HT-29 (cell line): ENCODE measurements around the gene ARMC9. TPM values are rescaled to one million over a fixed set of nuclear protein-coding genes. Genes with fewer than 3 reads are reported as not detected.
A peak's percentile ranks its signal among the peaks of the same experiment; 100 is the strongest.
"Not testable (repeated sequence)": the region's sequence is repeated elsewhere in the genome, so short reads cannot be mapped to it uniquely, and the experiment has no call there.

ENCODE experiments used
- DNase-seq: peaks from one replicate; pipeline ENCODE4 v3.0.0-alpha.2; 2015; ENCODE audit warnings: low spot score
- total RNA-seq: library from RNA; depleted of rRNA; stranded (reverse); fragments of >200 nt; shearing (Covaris generic); gene quantifications from 2 replicates; pipeline ENCODE4 v1.2.3, GENCODE V29; 2014

Gene ARMC9
- total RNA-seq, 1 experiment from 2014 or later, result 29.7 TPM

DNA sequence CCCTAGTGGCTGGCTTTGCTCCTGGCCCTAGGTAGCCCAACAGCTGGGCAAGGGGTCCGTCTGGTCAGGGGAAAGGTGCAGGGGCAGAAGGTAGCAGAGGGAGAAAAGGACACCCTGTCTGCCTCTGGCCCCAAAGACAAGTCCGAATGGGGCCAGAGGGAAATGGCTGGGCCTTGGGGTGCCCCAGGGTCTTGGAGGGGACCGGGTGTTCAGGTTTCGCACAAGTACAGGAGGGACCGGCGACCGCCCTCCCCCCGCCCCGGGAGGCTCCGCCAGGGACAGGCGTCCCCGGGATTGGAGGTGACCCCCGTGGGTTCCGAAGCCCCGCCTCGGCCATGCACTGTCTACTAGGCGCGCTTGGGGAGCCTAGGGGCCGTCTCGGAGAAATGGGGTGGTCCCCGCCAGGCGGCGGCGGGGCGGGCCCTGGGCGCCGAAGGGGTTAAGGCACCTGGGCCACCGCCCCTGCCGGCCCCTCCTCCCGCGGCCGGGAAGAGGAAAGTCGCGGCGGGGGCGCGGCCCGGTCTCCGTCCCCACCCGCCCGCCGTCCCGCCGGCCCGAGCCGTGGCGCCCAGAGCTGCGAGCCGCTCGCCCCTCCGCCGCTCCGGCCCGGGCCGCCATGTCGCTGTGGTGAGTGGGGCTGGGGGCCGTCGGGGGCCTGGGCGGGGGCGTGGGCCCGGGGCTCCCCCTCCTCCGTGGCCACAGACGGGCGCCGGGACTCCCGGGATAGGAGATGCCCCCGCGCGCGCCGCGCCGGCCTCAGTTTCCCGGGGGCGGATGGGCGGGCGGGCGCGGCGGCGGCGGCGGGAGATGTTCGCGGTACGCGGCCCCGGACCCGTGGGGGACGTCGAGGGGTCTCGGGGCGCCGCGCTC lies 197.0 kb downstream of the ARMC9 start, which contains the start of gene B3GNT7:
Gene B3GNT7, plus strand, starts transcription at position 523 of the 870 bp plus-strand sequence. Its CDS starts 94 bp downstream, at position 617.
- no peak for DNase-seq

DNA sequence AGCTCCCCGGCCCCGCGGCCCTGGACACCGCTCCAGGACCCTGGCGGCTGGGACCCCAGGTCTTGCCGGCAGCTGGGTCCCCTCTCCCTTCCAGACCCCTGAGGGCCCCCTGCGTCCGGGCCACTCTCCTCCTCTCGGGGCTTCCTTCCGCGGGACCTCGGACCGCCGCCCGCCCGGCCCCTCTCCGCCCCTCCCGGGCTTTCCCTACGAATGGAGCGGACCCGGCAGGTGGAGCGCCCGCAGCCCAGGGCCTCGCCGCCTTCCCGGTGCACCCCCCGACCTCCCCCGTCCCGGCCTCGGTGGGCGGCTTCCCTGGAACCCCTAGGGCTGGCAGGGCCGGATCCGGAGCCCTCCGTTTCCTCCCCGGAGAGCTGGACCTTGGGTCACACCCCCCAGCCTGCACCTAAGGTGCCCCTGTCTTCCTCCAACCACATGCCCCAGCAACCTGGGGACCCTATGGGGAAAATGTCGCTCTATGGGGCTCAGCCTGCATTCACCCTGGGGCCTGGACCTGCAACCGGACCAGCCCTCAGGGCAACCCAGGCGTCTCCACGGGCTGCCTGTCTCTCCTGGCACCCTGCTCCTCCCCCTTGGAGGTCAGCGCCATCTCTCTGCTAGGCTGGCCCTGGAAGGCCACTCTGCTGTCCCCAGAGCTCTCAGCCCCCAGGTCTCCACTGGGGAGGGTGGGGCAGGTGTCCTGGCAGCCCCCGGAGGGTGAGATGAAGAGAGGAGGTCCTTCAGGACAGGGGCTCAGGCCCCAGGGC lies 197.8 kb downstream of the ARMC9 start:
- DNase-seq, result no peak

DNA sequence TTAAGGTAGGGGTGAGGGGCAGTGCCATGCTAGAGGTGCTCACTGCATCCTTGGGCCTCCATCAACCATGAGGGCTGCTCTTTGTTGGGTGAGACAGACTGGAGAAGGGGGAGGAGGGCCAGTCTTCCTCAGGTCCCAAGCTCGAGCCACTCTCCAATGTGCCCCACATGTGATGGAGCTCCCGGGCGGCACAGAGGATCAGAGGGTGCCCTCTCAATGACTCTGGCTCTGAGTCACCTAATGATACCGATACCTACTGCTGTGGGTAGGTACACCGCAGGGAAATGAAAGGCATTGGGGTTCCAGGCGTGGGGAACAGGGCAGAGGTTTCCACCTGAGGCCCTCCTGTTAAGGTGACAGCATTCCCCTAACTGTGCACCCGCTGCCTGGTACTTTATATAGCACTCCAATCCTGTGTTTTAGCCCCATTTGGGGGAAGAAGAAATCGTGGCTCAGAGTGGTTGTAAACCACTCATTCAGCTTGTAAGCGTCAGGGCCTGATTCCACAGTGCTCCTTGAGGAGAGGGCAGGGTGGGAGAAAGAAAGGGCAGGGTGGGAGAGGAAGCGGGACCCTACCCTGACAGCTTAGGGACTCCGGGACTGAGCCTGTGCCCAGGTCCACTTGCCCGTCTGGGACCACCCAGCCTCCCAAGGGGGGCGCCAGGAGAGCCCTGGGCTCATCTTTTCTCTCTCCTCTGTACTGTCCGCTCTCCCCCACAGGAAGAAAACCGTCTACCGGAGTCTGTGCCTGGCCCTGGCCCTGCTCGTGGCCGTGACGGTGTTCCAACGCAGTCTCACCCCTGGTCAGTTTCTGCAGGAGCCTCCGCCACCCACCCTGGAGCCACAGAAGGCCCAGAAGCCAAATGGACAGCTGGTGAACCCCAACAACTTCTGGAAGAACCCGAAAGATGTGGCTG lies 198.8 kb downstream of the ARMC9 start:
- DNase-seq, result peak; percentile 37

DNA sequence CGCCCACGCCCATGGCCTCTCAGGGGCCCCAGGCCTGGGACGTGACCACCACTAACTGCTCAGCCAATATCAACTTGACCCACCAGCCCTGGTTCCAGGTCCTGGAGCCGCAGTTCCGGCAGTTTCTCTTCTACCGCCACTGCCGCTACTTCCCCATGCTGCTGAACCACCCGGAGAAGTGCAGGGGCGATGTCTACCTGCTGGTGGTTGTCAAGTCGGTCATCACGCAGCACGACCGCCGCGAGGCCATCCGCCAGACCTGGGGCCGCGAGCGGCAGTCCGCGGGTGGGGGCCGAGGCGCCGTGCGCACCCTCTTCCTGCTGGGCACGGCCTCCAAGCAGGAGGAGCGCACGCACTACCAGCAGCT lies 199.5 kb downstream of the ARMC9 start:
- no peak for DNase-seq

DNA sequence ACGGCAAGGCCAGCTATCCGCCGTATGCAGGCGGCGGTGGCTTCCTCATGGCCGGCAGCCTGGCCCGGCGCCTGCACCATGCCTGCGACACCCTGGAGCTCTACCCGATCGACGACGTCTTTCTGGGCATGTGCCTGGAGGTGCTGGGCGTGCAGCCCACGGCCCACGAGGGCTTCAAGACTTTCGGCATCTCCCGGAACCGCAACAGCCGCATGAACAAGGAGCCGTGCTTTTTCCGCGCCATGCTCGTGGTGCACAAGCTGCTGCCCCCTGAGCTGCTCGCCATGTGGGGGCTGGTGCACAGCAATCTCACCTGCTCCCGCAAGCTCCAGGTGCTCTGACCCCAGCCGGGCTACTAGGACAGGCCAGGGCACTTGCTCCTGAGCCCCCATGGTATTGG lies 200.2 kb downstream of the ARMC9 start:
- DNase-seq, result no peak

DNA sequence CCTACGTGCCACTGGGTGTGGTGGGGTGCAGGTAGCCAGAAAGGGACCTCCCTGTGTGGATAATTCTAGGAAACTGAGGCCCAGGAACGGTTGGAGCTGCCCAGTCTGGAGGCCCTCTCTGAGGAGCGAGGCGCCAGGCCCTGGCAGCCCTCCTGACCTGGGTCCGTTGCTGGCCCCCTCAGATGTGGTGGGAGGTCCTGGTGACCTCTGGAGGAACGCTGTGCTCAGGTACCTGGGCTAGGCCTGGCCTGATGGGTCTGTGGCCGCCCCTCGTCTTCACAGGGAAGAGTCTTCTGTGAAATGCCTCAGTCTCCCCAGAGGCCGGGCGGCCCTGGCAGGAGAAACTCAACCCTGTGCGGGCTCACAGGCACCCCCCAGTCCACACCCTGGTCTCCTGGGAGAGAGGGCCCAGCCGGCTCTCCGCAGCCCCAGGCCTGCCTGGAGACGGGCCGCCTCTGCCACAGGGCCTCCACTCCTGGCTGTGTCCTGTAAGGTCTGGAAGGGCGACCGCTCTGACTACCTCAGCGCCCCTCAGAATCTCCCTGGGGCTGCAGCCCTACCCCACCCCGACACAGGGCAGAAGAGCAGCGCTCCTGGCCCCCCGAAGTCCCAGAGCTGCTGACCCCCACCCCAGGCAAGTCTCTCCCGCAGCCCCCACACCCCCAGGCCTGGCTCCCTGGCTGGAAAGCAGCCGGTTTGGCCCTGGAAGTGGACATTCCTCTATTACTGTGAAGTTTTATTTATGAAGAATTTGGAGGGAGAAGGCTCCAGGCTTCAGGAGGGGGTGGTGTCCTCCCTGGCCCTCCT lies 200.8 kb downstream of the ARMC9 start:
- no peak for DNase-seq

DNA sequence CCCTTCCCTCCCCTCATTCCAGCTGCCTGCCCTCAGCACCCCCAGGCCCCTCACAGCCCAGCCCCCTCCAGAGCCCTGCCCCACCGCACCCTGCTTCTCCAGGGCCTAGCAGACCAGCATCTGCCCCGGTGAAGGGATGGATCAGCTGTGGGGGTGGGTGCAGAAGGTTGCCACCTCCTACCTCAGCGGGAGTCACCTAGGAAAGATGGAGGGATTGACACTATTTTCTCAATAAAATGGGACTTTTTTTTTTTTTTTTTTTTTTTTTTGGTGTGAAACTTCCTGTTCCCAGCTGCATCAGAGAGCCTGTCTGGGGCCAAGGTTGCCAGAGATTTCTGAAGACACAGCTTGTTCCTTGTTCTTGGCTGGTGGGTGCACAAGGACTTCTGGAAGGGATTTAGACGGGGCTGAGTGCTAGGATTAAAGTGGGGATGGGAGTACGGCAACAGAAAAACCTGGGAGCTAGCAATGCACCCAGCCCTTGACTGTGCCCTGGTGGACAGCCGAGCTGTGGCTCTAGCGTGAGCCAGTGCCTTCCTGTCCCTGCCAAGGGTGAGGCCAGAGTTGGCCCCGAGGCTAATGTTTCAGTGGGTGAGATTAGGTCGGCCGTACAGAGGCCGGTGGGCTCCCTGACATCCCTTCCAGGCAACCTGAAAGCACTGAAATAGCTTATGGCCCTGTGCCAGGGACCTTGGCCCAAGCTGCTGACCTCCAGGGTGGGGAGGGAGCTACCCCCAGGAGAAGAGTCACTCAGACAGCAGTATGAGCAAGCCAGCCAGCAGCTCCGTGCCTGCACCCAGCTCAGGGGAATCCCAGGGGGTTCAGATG lies 201.6 kb downstream of the ARMC9 start:
- DNase-seq, result peak; percentile 38

DNA sequence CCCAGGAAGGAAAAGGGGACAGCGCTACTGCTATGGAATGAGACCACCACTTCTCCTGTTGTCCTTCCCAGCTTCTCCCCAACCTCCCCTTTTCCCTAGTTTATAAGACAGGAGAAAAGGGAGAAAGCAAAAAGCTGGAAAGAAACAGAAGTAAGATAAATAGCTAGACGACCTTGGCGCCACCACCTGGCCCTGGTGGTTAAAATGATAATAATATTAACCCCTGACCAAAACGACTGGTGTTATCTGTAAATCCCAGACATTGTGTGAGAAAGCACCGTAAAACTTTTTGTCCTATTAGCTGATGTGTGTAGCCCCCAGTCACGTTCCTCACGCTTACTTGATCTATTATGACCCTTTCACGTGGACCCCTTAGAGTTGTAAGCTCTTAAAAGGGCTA lies 202.2 kb downstream of the ARMC9 start:
- not testable (repeated sequence) for DNase-seq

DNA sequence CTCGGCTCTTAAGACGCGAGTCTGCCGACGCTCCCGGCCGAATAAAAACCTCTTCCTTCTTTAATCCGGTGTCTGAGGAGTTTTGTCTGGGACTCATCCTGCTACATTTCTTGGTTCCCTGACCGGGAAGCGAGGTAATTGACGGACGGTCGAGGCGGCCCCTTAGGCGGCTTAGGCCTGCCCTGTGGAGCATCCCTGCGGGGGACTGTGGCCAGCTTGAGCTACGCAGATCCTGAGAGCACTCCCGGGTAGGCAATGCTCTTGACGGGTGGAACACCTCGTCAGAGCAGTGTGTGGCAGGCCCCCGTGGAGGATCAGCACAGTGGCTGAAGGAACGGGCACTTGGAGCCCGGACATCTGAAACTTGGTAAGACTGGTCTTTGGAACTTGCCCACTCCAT lies 202.7 kb downstream of the ARMC9 start:
- DNase-seq, result not testable (repeated sequence)

DNA sequence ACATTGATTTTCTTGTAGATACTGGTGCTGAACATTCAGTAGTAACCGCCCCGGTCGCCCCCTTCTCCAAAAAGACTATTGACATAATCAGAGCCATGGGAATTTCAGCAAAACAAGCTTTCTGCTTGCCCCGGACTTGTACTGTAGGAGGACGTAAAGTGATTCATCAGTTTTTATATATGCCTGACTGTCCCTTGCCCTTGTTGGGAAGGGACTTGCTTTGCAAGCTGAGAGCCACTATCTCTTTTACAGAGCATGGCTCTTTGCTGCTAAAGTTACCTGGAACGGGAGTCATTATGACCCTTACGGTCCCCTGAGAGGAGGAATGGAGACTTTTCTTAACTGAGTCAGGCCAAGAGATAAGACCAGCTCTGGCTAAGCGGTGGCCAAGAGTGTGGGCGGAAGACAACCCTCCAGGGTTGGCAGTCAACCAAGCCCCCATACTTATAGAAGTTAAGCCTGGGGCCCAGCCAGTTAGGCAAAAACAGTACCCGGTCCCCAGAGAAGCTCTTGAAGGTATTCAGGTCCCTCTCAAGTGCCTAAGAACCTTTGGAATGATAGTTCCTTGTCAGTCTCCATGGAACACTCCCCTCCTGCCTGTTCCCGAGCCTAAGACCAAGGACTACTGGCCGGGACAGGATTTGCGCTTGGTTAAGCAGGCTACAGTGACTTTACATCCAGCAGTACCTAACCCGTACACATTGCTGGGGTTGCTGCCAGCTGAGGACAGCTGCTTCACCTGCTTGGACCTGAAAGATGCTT lies 205.2 kb downstream of the ARMC9 start:
- not testable (repeated sequence) for DNase-seq

DNA sequence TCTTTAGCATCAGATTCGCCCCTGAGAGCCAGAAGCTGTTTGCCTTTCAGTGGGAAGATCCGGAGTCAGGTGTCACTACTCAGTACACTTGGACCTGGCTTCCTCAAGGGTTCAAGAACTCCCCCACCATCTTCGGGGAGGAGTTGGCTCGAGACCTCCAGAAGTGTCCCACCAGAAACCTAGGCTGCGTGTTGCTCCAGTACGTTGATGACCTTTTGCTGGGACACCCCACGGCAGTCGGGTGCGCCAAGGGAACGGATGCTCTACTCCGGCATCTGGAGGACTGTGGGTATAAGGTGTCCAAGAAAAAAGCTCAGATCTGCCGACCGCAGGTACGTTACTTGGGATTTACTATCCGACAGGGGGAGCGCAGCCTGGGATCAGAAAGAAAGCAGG lies 205.8 kb downstream of the ARMC9 start:
- DNase-seq, result not testable (repeated sequence)

DNA sequence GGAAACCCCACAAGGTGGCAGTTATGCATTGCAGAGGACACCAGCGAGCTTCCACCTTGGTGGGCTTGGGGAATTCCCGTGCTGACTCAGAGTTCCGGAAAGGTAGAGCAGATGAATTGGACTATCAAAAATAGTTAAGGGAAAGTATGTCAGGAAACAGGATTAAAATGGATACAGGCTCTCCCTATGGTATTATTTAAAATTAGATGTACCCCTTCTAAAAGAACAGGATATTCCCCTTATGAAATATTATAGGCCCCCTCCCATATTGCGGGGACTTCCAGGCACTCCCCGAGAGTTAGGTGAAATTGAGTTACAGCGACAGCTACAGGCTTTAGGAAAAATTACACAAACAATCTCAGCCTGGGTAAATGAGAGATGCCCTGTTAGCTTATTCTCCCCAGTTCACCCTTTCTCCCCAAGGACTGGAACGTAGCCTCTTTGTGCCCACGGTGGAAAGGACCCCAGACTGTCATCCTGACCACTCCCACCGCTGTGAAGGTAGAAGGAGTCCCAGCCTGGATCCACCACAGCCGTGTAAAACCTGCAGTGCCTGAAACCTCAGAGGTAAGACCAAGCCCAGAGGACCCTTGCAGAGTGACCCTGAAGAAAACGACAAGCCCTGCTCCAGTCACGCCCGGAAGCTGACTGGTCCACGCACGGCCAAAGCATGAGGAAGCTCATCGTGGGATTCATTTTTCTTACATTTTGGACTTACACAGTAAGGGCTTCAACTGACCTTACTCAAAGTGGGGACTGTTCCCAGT lies 207.4 kb downstream of the ARMC9 start:
- not testable (repeated sequence) for DNase-seq

DNA sequence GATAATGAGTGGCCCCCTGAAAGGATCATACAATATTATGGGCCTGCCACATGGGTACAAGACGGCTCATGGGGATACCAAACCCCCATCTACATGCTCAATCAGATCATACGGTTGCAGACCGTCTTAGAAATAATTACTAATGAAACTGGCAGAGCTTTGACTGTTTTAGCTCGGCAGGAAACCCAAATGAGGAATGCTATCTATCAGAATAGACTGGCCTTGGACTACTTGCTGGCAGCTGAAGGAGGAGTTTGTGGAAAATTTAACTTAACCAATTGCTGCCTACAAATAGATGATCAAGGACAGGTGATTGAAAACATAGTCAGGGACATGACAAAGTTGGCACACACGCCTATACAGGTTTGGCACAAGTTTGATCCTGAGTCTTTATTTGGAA lies 209.3 kb downstream of the ARMC9 start:
- DNase-seq, result not testable (repeated sequence)

DNA sequence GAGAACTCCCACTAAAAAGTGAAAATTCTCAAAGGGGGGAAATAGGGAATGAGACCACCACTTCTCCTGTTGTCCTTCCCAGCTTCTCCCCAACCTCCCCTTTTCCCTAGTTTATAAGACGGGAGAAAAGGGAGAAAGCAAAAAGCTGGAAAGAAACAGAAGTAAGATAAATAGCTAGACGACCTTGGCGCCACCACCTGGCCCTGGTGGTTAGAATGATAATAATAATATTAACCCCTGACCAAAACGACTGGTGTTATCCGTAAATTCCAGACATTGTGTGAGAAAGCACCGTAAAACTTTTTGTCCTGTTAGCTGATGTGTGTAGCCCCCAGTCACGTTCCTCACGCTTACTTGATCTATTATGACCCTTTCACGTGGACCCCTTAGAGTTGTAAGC lies 209.9 kb downstream of the ARMC9 start:
- DNase-seq, result not testable (repeated sequence)

DNA sequence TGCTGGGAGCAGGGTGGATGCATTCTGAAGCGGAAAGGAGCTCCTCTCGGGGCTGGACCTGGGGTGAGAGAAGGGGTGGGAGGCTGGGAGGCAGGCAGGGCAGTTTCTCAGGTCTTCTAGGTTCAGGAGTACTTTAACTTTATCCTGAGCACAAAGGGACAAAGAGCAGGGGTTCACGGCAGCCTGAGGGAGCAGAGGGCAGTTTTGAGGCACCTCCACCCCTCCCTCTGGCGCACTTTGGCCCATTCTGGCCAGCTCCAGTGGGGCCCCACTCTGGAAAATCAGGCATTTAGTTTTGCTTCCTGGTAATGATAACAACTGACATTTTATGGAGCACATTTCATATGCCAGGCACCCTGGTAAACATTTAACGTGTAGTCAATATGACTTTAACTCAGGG lies 211.3 kb downstream of the ARMC9 start:
- no peak for DNase-seq

DNA sequence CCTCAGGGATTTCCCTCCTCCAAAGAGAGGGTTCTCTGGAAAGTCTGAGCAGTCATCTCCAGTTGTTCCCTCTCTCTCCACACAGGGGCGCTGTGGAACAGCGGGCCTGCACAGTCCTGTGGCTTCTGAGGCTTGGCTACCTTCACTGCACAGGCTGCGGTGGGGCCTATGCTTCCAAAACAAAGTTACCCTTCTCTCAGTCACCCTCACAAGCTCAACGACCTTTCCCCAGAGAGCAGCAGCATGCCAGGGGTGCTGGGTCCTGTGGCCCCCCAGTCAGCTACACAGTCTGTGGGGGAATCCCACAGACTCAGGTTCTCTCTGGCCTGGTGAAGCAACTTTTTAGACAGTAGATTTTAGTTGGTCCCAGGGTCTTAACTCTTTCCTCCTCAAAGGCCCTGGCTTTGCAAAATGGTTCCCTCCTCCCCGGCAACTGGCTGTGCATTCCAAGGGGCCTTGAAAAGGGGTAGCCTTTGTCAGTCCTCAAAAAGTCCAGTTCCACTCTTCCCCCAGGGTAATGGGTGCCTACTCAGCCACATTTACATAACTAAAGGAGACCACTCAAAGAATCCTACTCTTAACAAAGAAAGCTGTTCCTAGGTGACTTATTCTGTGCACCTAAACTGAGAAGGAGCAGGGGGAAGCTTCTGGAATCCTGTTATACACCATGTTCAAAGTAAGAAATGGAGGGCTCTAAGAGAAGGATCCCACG lies 212.0 kb downstream of the ARMC9 start:
- no peak for DNase-seq

DNA sequence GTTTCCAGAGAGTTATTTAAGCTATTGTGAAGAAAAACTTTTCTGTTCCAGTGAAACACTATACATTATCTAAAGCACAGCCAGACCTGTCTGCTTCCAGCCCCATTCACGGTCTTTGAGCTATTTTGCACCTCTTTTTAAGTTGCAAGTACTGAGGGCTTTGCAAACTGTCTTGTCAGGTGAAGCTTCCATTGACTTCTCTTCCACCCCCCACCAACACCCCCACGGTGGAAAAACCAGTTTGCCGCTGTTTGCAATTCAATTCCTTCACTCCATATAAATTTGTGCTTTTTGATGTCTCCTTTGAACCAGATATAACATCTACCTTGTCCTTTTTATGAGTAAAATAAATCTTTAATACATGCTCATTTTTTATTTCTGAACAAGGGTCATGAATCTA lies 212.8 kb downstream of the ARMC9 start:
- DNase-seq, result no peak
